HepG2 (cell line): ENCODE data around the gene ARSB. TPM values are rescaled to one million over a fixed set of nuclear protein-coding genes. Genes with fewer than 3 reads are reported as not detected.

Source experiments
- EZH2 ChIP-seq: conservative IDR thresholded peaks from 2 replicates; pipeline ENCODE4 v1.6.1; 2012; ENCODE audit warnings: mild to moderate bottlenecking, low read depth, low read length, moderate library complexity
- HMG20A ChIP-seq: IDR thresholded peaks from 2 replicates; pipeline ENCODE4 v1.6.1; 2016; ENCODE audit warnings: borderline replicate concordance
- SIX1 ChIP-seq: sonication (generic); formaldehyde crosslinking; IDR thresholded peaks from 2 replicates; pipeline ENCODE4 v1.4.0; 2020; ENCODE audit warnings: missing genetic modification reagents, borderline replicate concordance
- SPEN ChIP-seq: sonication (generic); formaldehyde crosslinking; IDR thresholded peaks from 2 replicates; pipeline ENCODE4 v1.5.1; 2020; ENCODE audit warnings: low read depth, mild to moderate bottlenecking, missing genetic modification reagents
- TGIF2 ChIP-seq: IDR thresholded peaks from 2 replicates; pipeline ENCODE4 v1.6.1; 2016; ENCODE audit warnings: control low read depth, missing compliant biosample characterization
- TOPORS ChIP-seq: sonication (generic); formaldehyde crosslinking; IDR thresholded peaks from 2 replicates; pipeline ENCODE4 v1.8.0; 2023; ENCODE audit warnings: mild to moderate bottlenecking, missing genetic modification reagents
- TRAFD1 ChIP-seq: sonication (generic); formaldehyde crosslinking; IDR thresholded peaks from 2 replicates; pipeline ENCODE4 v1.5.1; 2020; ENCODE audit warnings: missing genetic modification reagents, mild to moderate bottlenecking, borderline replicate concordance
- TSC22D2 ChIP-seq: sonication (generic); formaldehyde crosslinking; IDR thresholded peaks from 2 replicates; pipeline ENCODE4 v1.5.1; 2020; ENCODE audit warnings: missing genetic modification reagents, mild to moderate bottlenecking, borderline replicate concordance
- ZBTB1 ChIP-seq: sonication (generic); formaldehyde crosslinking; IDR thresholded peaks from 2 replicates; pipeline ENCODE4 v1.4.0; 2020; ENCODE audit warnings: missing genetic modification reagents, borderline replicate concordance
- ZNF281 ChIP-seq: sonication (generic); formaldehyde crosslinking; IDR thresholded peaks from 2 replicates; pipeline ENCODE4 v1.4.0; 2020; ENCODE audit warnings: missing genetic modification reagents, borderline replicate concordance
- ZNF3 ChIP-seq: IDR thresholded peaks from 2 replicates; pipeline ENCODE4 v1.7.0; 2017; ENCODE audit warnings: inconsistent platforms
- ZNF329 ChIP-seq: sonication (generic); formaldehyde crosslinking; IDR thresholded peaks from 2 replicates; pipeline ENCODE4 v1.9.0; 2021; ENCODE audit warnings: low read depth, mild to moderate bottlenecking, missing genetic modification reagents
- ZNF33B ChIP-seq: sonication (generic); formaldehyde crosslinking; IDR thresholded peaks from 2 replicates; pipeline ENCODE4 v1.5.1; 2020; ENCODE audit warnings: mild to moderate bottlenecking, missing genetic modification reagents
- ZNF589 ChIP-seq: sonication (generic); formaldehyde crosslinking; conservative IDR thresholded peaks from 2 replicates; pipeline ENCODE4 v1.8.0; 2022; ENCODE audit warnings: mild to moderate bottlenecking, moderate library complexity, missing genetic modification reagents
- ZNF672 ChIP-seq: sonication (generic); formaldehyde crosslinking; IDR thresholded peaks from 2 replicates; pipeline ENCODE4 v1.8.1; 2022; ENCODE audit warnings: missing genetic modification reagents
- ZNF747 ChIP-seq: sonication (generic); formaldehyde crosslinking; IDR thresholded peaks from 2 replicates; pipeline ENCODE4 v1.8.1; 2023; ENCODE audit warnings: missing genetic modification reagents, mild to moderate bottlenecking, borderline replicate concordance
- ZNF781 ChIP-seq: sonication (generic); formaldehyde crosslinking; IDR thresholded peaks from 2 replicates; pipeline ENCODE4 v1.5.1; 2020; ENCODE audit warnings: borderline replicate concordance, mild to moderate bottlenecking, missing genetic modification reagents; ENCODE audit errors: not compliant biosample characterization
- polyA plus RNA-seq, 8 experiments: library from polyadenylated mRNA; depleted of rRNA in 3 of 8; stranded (reverse) in 7 of 8; unstranded in 1 of 8; fragments of >200 nt; fragmentation: Illumina TruSeq in 4 of 8; extraction: Trizol in 4 of 8; gene quantifications; 2 replicates each; pipeline versions ENCODE4 v1.2.1 to v1.2.3, GENCODE V29; 2011 to 2016; ENCODE audit warnings: low read depth in 4 of 8, missing spikeins in 1 of 8, mixed read lengths in 1 of 8; ENCODE audit not compliant: insufficient read depth in 1 of 8
- total RNA-seq, 5 experiments: library from RNA; depleted of rRNA; stranded (reverse); fragments of >200 nt; fragmentation: Illumina TruSeq; extraction: Trizol; gene quantifications; 2 replicates each; pipeline ENCODE4 v1.2.3, GENCODE V29; 2016; ENCODE audit warnings: low read depth in 1 of 5
- TF ChIP-seq, protein P1 (sequence below): sonication (generic); formaldehyde crosslinking; IDR thresholded peaks from 2 replicates; pipeline ENCODE4 v1.5.0; 2020; ENCODE audit warnings: missing genetic modification reagents
- TF ChIP-seq, protein P2 (sequence below): sonication (generic); formaldehyde crosslinking; conservative IDR thresholded peaks from 2 replicates; pipeline ENCODE4 v1.4.0; 2020; ENCODE audit warnings: missing genetic modification reagents
- TF ChIP-seq, protein P3 (sequence below): IDR thresholded peaks from 2 replicates; pipeline ENCODE4 v1.6.1; 2018; ENCODE audit warnings: missing genetic modification reagents

Gene ARSB
- total and polyA plus RNA-seq, 2 of the 13 experiments (the other 11 are each of a cell fraction or from before 2014, with no cell fraction given): 52.6 to 66.4 TPM

GRCh38 chr5:78727786-78728761, 257.0 kb downstream of the ARSB start (continued):
- TF ChIP-seq ZNF281: no peak
- TF ChIP-seq ZNF33B (CRISPR knock-in tag): no peak
- TF ChIP-seq, protein P1, sequence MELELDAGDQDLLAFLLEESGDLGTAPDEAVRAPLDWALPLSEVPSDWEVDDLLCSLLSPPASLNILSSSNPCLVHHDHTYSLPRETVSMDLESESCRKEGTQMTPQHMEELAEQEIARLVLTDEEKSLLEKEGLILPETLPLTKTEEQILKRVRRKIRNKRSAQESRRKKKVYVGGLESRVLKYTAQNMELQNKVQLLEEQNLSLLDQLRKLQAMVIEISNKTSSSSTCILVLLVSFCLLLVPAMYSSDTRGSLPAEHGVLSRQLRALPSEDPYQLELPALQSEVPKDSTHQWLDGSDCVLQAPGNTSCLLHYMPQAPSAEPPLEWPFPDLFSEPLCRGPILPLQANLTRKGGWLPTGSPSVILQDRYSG (CRISPR knock-in tag): no peak
- TF ChIP-seq TRAFD1 (CRISPR knock-in tag): no peak
- TF ChIP-seq, protein P2, sequence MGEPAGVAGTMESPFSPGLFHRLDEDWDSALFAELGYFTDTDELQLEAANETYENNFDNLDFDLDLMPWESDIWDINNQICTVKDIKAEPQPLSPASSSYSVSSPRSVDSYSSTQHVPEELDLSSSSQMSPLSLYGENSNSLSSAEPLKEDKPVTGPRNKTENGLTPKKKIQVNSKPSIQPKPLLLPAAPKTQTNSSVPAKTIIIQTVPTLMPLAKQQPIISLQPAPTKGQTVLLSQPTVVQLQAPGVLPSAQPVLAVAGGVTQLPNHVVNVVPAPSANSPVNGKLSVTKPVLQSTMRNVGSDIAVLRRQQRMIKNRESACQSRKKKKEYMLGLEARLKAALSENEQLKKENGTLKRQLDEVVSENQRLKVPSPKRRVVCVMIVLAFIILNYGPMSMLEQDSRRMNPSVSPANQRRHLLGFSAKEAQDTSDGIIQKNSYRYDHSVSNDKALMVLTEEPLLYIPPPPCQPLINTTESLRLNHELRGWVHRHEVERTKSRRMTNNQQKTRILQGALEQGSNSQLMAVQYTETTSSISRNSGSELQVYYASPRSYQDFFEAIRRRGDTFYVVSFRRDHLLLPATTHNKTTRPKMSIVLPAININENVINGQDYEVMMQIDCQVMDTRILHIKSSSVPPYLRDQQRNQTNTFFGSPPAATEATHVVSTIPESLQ (CRISPR knock-in tag): no peak
- TF ChIP-seq TGIF2 (CRISPR knock-in tag): no peak
- TF ChIP-seq EZH2: no peak
- TF ChIP-seq ZNF781: no peak
- TF ChIP-seq ZNF329 (CRISPR knock-in tag): no peak
- no peak for TF ChIP-seq ZNF672 (CRISPR knock-in tag)
- TF ChIP-seq HMG20A (CRISPR knock-in tag): peak; percentile 68; the same call in 1 of the 2 replicates
- no peak for TF ChIP-seq TSC22D2 (CRISPR knock-in tag)
- TF ChIP-seq ZNF747 (CRISPR knock-in tag): peak; percentile 34; the same call in 1 of the 2 replicates
- TF ChIP-seq SPEN: peak; percentile 44; the same call in 1 of the 2 replicates
- TF ChIP-seq TOPORS: 0 out of 2 replicates have a peak, but pooled peaks have one; percentile 54
- TF ChIP-seq ZBTB1: no peak
- TF ChIP-seq, protein P3, sequence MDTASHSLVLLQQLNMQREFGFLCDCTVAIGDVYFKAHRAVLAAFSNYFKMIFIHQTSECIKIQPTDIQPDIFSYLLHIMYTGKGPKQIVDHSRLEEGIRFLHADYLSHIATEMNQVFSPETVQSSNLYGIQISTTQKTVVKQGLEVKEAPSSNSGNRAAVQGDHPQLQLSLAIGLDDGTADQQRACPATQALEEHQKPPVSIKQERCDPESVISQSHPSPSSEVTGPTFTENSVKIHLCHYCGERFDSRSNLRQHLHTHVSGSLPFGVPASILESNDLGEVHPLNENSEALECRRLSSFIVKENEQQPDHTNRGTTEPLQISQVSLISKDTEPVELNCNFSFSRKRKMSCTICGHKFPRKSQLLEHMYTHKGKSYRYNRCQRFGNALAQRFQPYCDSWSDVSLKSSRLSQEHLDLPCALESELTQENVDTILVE (CRISPR knock-in tag): 0 out of 2 replicates have a peak, but pooled peaks have one; percentile 18
- TF ChIP-seq SIX1 (CRISPR knock-in tag): no peak
- no peak for TF ChIP-seq ZNF589 (CRISPR knock-in tag)
- TF ChIP-seq ZNF3 (CRISPR knock-in tag): no peak
